OCI-LY7 (cell line): Measurements from ENCODE around the gene SYTL2. TPM values are rescaled to one million over a fixed set of nuclear protein-coding genes. Genes with fewer than 3 reads are reported as not detected.
"Not testable (repeated sequence)": the region's sequence is repeated elsewhere in the genome, so short reads cannot be mapped to it uniquely, and the experiment has no call there.

Experiments
- BruUV-seq: library from RNA; stranded (reverse); fragments of 400-500 nt; replicated peaks from 2 replicates; lab custom pipeline; 2021; lab: Mats Ljungman, UMichigan
- CTCF ChIA-PET: fragments of 300-600 bp; sonication (Branson Sonifier 250); formaldehyde crosslinking; loops from one replicate; lab custom pipeline; 2022; ENCODE audit warnings: antibody characterized with exemption; ENCODE audit not compliant: unreplicated experiment; lab: Charles Lee
- POLR2A ChIA-PET: fragments of 300-600 bp; sonication (Branson Sonifier 250); formaldehyde crosslinking; loops from one replicate; lab custom pipeline; 2022; ENCODE audit warnings: antibody characterized with exemption; lab: Charles Lee
- DNase-seq: peaks from one replicate; pipeline ENCODE4 v3.0.0-alpha.2; 2015; ENCODE audit warnings: low spot score
- H2AFZ ChIP-seq: fragments of 200-600 bp; sonication (generic), shearing (Covaris generic); 2 replicates; pipeline ENCODE4 v1.6.1; 2014; ENCODE audit warnings: mild to moderate bottlenecking, antibody characterized with exemption, low read length, moderate library complexity
- H3K27ac ChIP-seq: fragments of 200-600 bp; sonication (generic); 2 replicates; pipeline ENCODE4 v1.5.1; 2014; ENCODE audit warnings: mixed run types, low read depth, mild to moderate bottlenecking, moderate library complexity, low read length, inconsistent platforms; ENCODE audit not compliant: poor library complexity, severe bottlenecking
- H3K36me3 ChIP-seq: fragments of 200-600 bp; sonication (generic); 2 replicates; pipeline ENCODE4 v1.6.1; 2014; ENCODE audit warnings: mild to moderate bottlenecking, antibody characterized with exemption, low read length, moderate library complexity, mixed read lengths; ENCODE audit not compliant: insufficient read depth
- H3K4me1 ChIP-seq: fragments of 200-600 bp; sonication (generic); 2 replicates; pipeline ENCODE4 v1.5.1; 2014; ENCODE audit warnings: mild to moderate bottlenecking, low read length; ENCODE audit not compliant: insufficient read depth, poor library complexity, severe bottlenecking
- H3K4me2 ChIP-seq: fragments of 200-600 bp; sonication (generic); 2 replicates; pipeline ENCODE4 v1.6.1; 2014; ENCODE audit warnings: mild to moderate bottlenecking, low read length
- H3K4me3 ChIP-seq: fragments of 200-600 bp; sonication (generic); 2 replicates; pipeline ENCODE4 v1.5.1; 2014; ENCODE audit warnings: mild to moderate bottlenecking, low read depth, low read length; ENCODE audit not compliant: poor library complexity, severe bottlenecking
- H3K79me2 ChIP-seq: fragments of 200-600 bp; sonication (generic); 2 replicates; pipeline ENCODE4 v1.6.1; 2016; ENCODE audit warnings: low read depth, mild to moderate bottlenecking, low read length, moderate library complexity, mixed read lengths; ENCODE audit not compliant: insufficient read depth
- H3K9me2 ChIP-seq: fragments of 200-600 bp; sonication (generic); 2 replicates; pipeline ENCODE4 v1.6.1; 2016; ENCODE audit warnings: mild to moderate bottlenecking, low read length, mixed read lengths; ENCODE audit not compliant: insufficient read depth
- H3K9me3 ChIP-seq: fragments of 200-600 bp; sonication (generic); 2 replicates; pipeline ENCODE4 v1.6.1; 2014; ENCODE audit warnings: mild to moderate bottlenecking, mixed run types, low read length, mixed read lengths
- H4K20me1 ChIP-seq: fragments of 200-600 bp; sonication (generic); 2 replicates; pipeline ENCODE4 v1.6.1; 2014; ENCODE audit warnings: mild to moderate bottlenecking, antibody characterized with exemption, low read length, moderate library complexity, mixed read lengths; ENCODE audit not compliant: insufficient read depth
- CTCF ChIP-seq: fragments of 200-600 bp; sonication (generic); conservative IDR thresholded peaks from 2 replicates; pipeline ENCODE4 v1.5.1; 2014; ENCODE audit warnings: mild to moderate bottlenecking, antibody characterized with exemption, low read length, moderate library complexity, mixed read lengths
- EZH2phosphoT487 ChIP-seq: fragments of 200-600 bp; sonication (generic); IDR thresholded peaks from 2 replicates; pipeline ENCODE4 v1.6.1; 2018; ENCODE audit warnings: low read depth, borderline replicate concordance, mild to moderate bottlenecking, mixed run types, antibody characterized with exemption, low read length, moderate library complexity, mixed read lengths
- intact Hi-C: fragments of 100-400 bp; cut with micrococcal nuclease; formaldehyde crosslinking; loops from one replicate; pipeline ENCODE4 v1.10.0; 2022; ENCODE audit not compliant: unreplicated experiment
- total RNA-seq, 2 experiments: library from RNA; depleted of rRNA in 1 of 2; stranded (reverse); fragments of >200 nt in 1 of 2; shearing (Covaris generic) in 1 of 2; gene quantifications; 2 replicates each; pipeline ENCODE4 v1.2.3, GENCODE V29; 2014 to 2022

The SYTL2 gene
- total RNA-seq, 2 experiments from 2014 or later: 2.6 to 5.1 TPM

- no peaks in the 10 kb centered on the region for H4K20me1 ChIP-seq
- no peak overlapping the region for H3K27ac ChIP-seq
- no peaks in the 10 kb centered on the region for H3K9me3 ChIP-seq
- no peaks in the 10 kb centered on the region for H3K9me2 ChIP-seq
- H3K79me2 ChIP-seq: no peaks in the 10 kb centered on the region
- no peak for DNase-seq
- ChIA-PET POLR2A (interaction anchor here (1.6 kb wide), 1 partner anchor 17 kb away, joined by 3 read pairs; no protein-coding TSS in a partner anchor), CTCF (no interaction called here)
- H3K4me2 ChIP-seq: no peak overlapping the region
- no peak overlapping the region for H3K4me3 ChIP-seq
- no peak for TF ChIP-seq CTCF
- no peak for TF ChIP-seq EZH2phosphoT487
- no TSS peak for BruUV-seq
- intact Hi-C loops: no loop called here
- peaks cover 5% of the 10 kb centered on the region for H3K4me1 ChIP-seq
- no peaks in the 10 kb centered on the region for H3K36me3 ChIP-seq
- H2AFZ ChIP-seq: no peak overlapping the region
Measured at GRCh38 chr11:85673393-85673792, 137.5 kb downstream of the SYTL2 start.

- Histone ChIP-seq H2AFZ (no peak overlapping the region), H3K9me2 (no peaks in the 10 kb centered on the region), H3K79me2 (no peaks in the 10 kb centered on the region), H3K36me3 (no peaks in the 10 kb centered on the region), H3K4me2 (no peak overlapping the region), H3K9me3 (no peaks in the 10 kb centered on the region), H3K4me3 (no peak overlapping the region), H3K4me1 (peaks cover 5% of the 10 kb centered on the region), H3K27ac (no peak overlapping the region), H4K20me1 (no peaks in the 10 kb centered on the region)
- BruUV-seq: no TSS peak
- no peak for DNase-seq
- ChIA-PET POLR2A (interaction anchor here (1.6 kb wide), 1 partner anchor 18 kb away, joined by 3 read pairs; no protein-coding TSS in a partner anchor), CTCF (no interaction called here)
- TF ChIP-seq CTCF (no peak), EZH2phosphoT487 (no peak)
- intact Hi-C loops: no loop called here
Measured at GRCh38 chr11:85672105-85672902, 138.6 kb downstream of the SYTL2 start.

- BruUV-seq, intact Hi-C loops: not testable (repeated sequence)
Measured at GRCh38 chr11:85670949-85671663, 139.8 kb downstream of the SYTL2 start.

More at GRCh38 chr11:85670949-85671663, 139.8 kb downstream of the SYTL2 start:
- H3K79me2 ChIP-seq, H3K4me1 ChIP-seq, H3K4me2 ChIP-seq, CTCF ChIA-PET, H3K27ac ChIP-seq, H4K20me1 ChIP-seq, H3K9me3 ChIP-seq, H3K4me3 ChIP-seq, DNase-seq, H3K36me3 ChIP-seq, H2AFZ ChIP-seq, H3K9me2 ChIP-seq: not testable (repeated sequence)
- POLR2A ChIA-PET: interaction anchor here (0.6 kb wide), 1 partner anchor 30 kb away, joined by 3 read pairs; no protein-coding TSS in a partner anchor
